ENCODE data around the gene SNAP47. TPM values are rescaled to one million over a fixed set of nuclear protein-coding genes. Genes with fewer than 3 reads are reported as not detected.

SNAP47 gene
- total and polyA plus RNA-seq, 2 of the 4 experiments (the other 2 are of a cell fraction), result 39.4 to 72.9 TPM

DNA sequence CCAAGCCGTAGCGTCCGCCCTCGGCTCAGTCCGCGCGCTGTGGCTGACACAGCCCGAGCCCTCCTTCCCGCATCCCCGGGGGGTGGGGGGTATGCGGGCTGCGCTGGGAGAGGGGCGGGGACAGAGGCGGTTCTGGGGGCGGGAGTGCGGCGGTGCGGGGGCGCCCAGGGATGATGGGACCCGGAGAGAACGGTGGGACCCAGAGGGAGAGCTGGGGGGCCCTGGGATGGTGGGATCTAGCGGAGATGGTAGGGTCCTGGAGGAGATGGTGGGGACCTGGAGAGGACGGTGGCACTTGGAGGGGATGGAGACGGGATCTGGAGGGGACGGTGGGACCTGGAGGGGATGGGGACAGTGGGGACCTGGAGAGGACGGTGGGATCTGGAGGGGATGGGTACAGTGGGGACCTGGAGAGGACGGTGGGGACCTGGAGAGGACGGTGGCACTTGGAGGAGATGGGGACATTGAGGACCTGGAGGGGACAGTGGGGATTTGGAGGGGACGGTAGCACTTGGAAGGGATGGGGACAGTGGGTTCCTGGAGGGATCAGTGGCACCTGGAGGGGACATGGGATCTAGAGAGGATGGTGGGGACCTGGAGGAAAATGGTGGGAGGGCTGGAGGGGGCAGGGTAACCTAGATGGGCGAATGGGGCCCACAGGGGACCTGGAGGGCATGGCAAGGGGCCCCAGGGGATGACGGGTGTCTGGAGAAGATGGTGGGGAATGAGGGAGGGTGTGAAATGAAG is 477 bp downstream of the SNAP47 start:
- Histone ChIP-seq H3K27me3 (ENCODE audit: control insufficient read depth, insufficient read depth, low read length) (no peaks in the 10 kb centered on the region), H4K5ac (ENCODE audit: low read depth, low read length) (peak overlapping the region; percentile 76), H2AK5ac (ENCODE audit: low read depth, low read length) (peak overlapping the region; percentile 76), H2BK120ac (ENCODE audit: low read depth, low read length) (no peak overlapping the region), H3K36me3 (ENCODE audit: control insufficient read depth, insufficient read depth, low read length) (peaks cover 20% of the 10 kb centered on the region; the same call in 1 of the 2 replicates), H3K18ac (ENCODE audit: low read depth, low read length) (peak overlapping the region; percentile 8; the same call in 1 of the 2 replicates), H3K4ac (ENCODE audit: low read depth, low read length) (peak overlapping the region; percentile 63), H3K4me2 (ENCODE audit: low read depth, low read length) (peak overlapping the region; percentile 99), H4K8ac (ENCODE audit: low read depth in 2 of 2, low read length in 2 of 2) (peak overlapping the region; percentile 25 to 93; a peak in 3 of 4 replicates), H3K27ac (ENCODE audit: insufficient read depth, low read length) (peak overlapping the region; percentile 91), H3K56ac (ENCODE audit: extremely low read depth, insufficient read depth, low read length) (peak overlapping the region; percentile 51; the same call in 1 of the 2 replicates), H3K4me1 (ENCODE audit: control insufficient read depth, insufficient read depth, low read length) (peaks cover 9% of the 10 kb centered on the region; the same call in 1 of the 2 replicates), H4K20me1 (ENCODE audit: insufficient read depth, low read length) (peaks cover 6% of the 10 kb centered on the region), H3K9me1 (ENCODE audit: insufficient read depth, low read length) (peaks cover 17% of the 10 kb centered on the region; the same call in 1 of the 2 replicates), H3K9ac (ENCODE audit: low read depth, low read length) (peak overlapping the region; percentile 86), H3K9me3 (ENCODE audit: control insufficient read depth, insufficient read depth, low read length) (no peaks in the 10 kb centered on the region), H2AFZ (replicated peaks; ENCODE audit: low read length, poor library complexity) (peak overlapping the region; percentile 98), H4K91ac (ENCODE audit: insufficient read depth, low read depth, low read length) (peak overlapping the region; percentile 18; the same call in 1 of the 2 replicates), H2AK9ac (replicated peaks; ENCODE audit: low read depth, low read length, poor library complexity) (peak overlapping the region; percentile 89), H3K14ac (replicated peaks; ENCODE audit: low read depth, low read length) (peak overlapping the region; percentile 55; the same call in 1 of the 2 replicates), H3K79me1 (ENCODE audit: low read depth in 1 of 2, low read length in 2 of 2) (peaks cover 32 to 66% of the 10 kb centered on the region in 2 experiments), H3K23ac (ENCODE audit: low read depth, low read length) (peak overlapping the region; percentile 75; the same call in 1 of the 2 replicates), H3K4me3 (ENCODE audit: insufficient read depth, low read depth, low read length) (peak overlapping the region; percentile 94), H2BK15ac (ENCODE audit: low read depth, low read length) (no peak overlapping the region; the same call in 2 of the 3 replicates), H2BK20ac (ENCODE audit: low read depth, low read length) (no peak overlapping the region), H2BK5ac (ENCODE audit: low read depth, low read length, poor library complexity, severe bottlenecking) (peak overlapping the region; percentile 95)
- TF ChIP-seq POLR2A (IDR thresholded peaks at IDR 0.05; ENCODE audit: low read depth, low read length) (no peak), MAZ (IDR thresholded peaks at IDR 0.05; ENCODE audit: borderline replicate concordance, low read depth, low read length) (no peak), CTCF (conservative IDR thresholded peaks at IDR 0.05; ENCODE audit: low read depth, low read length) (no peak), FOS (IDR thresholded peaks at IDR 0.05; ENCODE audit: low read depth, low read length) (no peak), CHD1 (IDR thresholded peaks at IDR 0.05; ENCODE audit: low read depth, low read length) (no peak), RCOR1 (IDR thresholded peaks at IDR 0.05; ENCODE audit: insufficient replicate concordance, low read length) (no peak), RFX5 (IDR thresholded peaks at IDR 0.05; ENCODE audit: low read depth, low read length) (no peak), BHLHE40 (IDR thresholded peaks at IDR 0.05; ENCODE audit: low read depth, low read length) (no peak), USF2 (IDR thresholded peaks at IDR 0.05; ENCODE audit: low read depth, low read length) (no peak), MAFK (IDR thresholded peaks at IDR 0.05; ENCODE audit: low read depth, low read length) (no peak)
- CTCF ChIA-PET, result no interaction called here
- in situ Hi-C loops (cut with MboI; ENCODE audit: low sequenced_read_pairs), result no loop called here
- ATAC-seq (ENCODE audit: low read depth), result peak; percentile 68
- dilution Hi-C loops (cut with HindIII; ENCODE audit: low sequenced_read_pairs, unreplicated experiment), result no loop called here
- no peak for DNase-seq
- POLR2A ChIA-PET (ENCODE audit: unreplicated experiment), result interaction anchor here (0.5 kb wide), 1 partner anchor 723 kb away, joined by 9 read pairs; no protein-coding TSS in a partner anchor
- intact Hi-C loops (cut with micrococcal nuclease), result loop anchor here (2.0 kb wide), 2 partner anchors 23 to 53 kb away; no protein-coding TSS in a partner anchor
- no TSS peak for BruUV-seq (replicated peaks)
- 2% methylated on average over 10 of the region's 31 CpGs; no CpG with 5 or more reads in 1 of the 2 experiments for WGBS, 2 experiments (ENCODE audit: extremely low coverage in 2 of 2, insufficient read length in 1 of 2)

Measured in IMR-90 (cell line).